Activated CD4-positive, alpha-beta memory T cell treated with anti-CD3 and anti-CD28 coated beads for 36 hours (primary cell): Measurements from ENCODE around the gene RIN3. TPM values are rescaled to one million over a fixed set of nuclear protein-coding genes. Genes with fewer than 3 reads are reported as not detected.

Experiments used
- CTCF ChIA-PET: fragments of 350-600 bp; sonication (Branson Sonifier 250); formaldehyde crosslinking; loops from one replicate; lab custom pipeline; 2021; ENCODE audit warnings: antibody characterized with exemption, inconsistent platforms; lab: Charles Lee
- POLR2A ChIA-PET: fragments of 350-600 bp; sonication (Branson Sonifier 250); formaldehyde crosslinking; loops from one replicate; lab custom pipeline; 2021; ENCODE audit warnings: antibody characterized with exemption; lab: Charles Lee
- DNase-seq: peaks from one replicate; pipeline ENCODE4 v3.0.0-alpha.2; 2020
- H3K27ac Mint-ChIP-seq: one replicate; pipeline ENCODE4 v1.8.0; 2021; ENCODE audit warnings: mixed read lengths
- H3K27me3 Mint-ChIP-seq: one replicate; pipeline ENCODE4 v1.8.0; 2021; ENCODE audit warnings: mixed read lengths
- H3K36me3 Mint-ChIP-seq: one replicate; pipeline ENCODE4 v1.8.0; 2021; ENCODE audit warnings: mixed read lengths
- H3K4me1 Mint-ChIP-seq: one replicate; pipeline ENCODE4 v1.8.0; 2021; ENCODE audit warnings: low read depth, mixed read lengths
- H3K4me3 Mint-ChIP-seq: one replicate; pipeline ENCODE4 v1.8.0; 2021; ENCODE audit warnings: mild to moderate bottlenecking, mixed read lengths
- H3K9me3 Mint-ChIP-seq: one replicate; pipeline ENCODE4 v1.8.0; 2021; ENCODE audit warnings: mixed read lengths
- intact Hi-C: fragments of 100-400 bp; cut with micrococcal nuclease; formaldehyde crosslinking; loops from one replicate; pipeline ENCODE4 v1.15.1; 2023
- total RNA-seq, 2 experiments: library from RNA; stranded (reverse); gene quantifications; one replicate each; pipeline ENCODE4 v1.2.3, GENCODE V29; 2021

RIN3 gene
- total RNA-seq, 2 experiments from 2014 or later, result 17.5 to 18.8 TPM

- Mint-ChIP-seq H3K27me3 (no peaks in the 10 kb centered on the region), H3K4me1 (peaks cover 22% of the 10 kb centered on the region), H3K9me3 (peaks cover 13% of the 10 kb centered on the region), H3K36me3 (peaks cover 17% of the 10 kb centered on the region), H3K27ac (no peak overlapping the region), H3K4me3 (no peak overlapping the region)
- ChIA-PET CTCF (interaction anchor here (1.4 to 1.6 kb wide), 2 partner anchors 13 to 49 kb away, joined by 3 to 4 read pairs; no protein-coding TSS in a partner anchor), POLR2A (interaction anchor here (1.5 kb wide), 1 partner anchor 22 kb away, joined by 6 read pairs; no protein-coding TSS in a partner anchor)
- DNase-seq, result no peak
- intact Hi-C loops, result no loop called here
Observed at GRCh38 chr14:92564344-92565039, 50.9 kb downstream of the RIN3 start.

- Mint-ChIP-seq H3K4me1 (peaks cover 21% of the 10 kb centered on the region), H3K9me3 (peaks cover 13% of the 10 kb centered on the region), H3K4me3 (no peak overlapping the region), H3K27me3 (no peaks in the 10 kb centered on the region), H3K27ac (no peak overlapping the region), H3K36me3 (peaks cover 17% of the 10 kb centered on the region)
- no peak for DNase-seq
- intact Hi-C loops, result no loop called here
- CTCF ChIA-PET, result interaction anchor here (0.8 to 1.6 kb wide), 3 partner anchors 10 to 48 kb away, joined by 3 to 4 read pairs (median 3); no protein-coding TSS in a partner anchor
- POLR2A ChIA-PET, result interaction anchor here (0.6 kb wide), 1 partner anchor 112 kb away, joined by 8 read pairs; no protein-coding TSS in a partner anchor
Observed at GRCh38 chr14:92565040-92565717, 51.6 kb downstream of the RIN3 start.

GRCh38 chr14:92565718-92566115, 52.1 kb downstream of the RIN3 start:
- POLR2A ChIA-PET, result interaction anchor here (0.6 kb wide), 1 partner anchor 111 kb away, joined by 8 read pairs; no protein-coding TSS in a partner anchor
- Mint-ChIP-seq H3K27ac (no peak overlapping the region), H3K9me3 (peaks cover 13% of the 10 kb centered on the region), H3K4me3 (no peak overlapping the region), H3K27me3 (no peaks in the 10 kb centered on the region), H3K36me3 (peaks cover 17% of the 10 kb centered on the region), H3K4me1 (peaks cover 18% of the 10 kb centered on the region)
- CTCF ChIA-PET, result interaction anchor here (0.8 to 1.6 kb wide), 3 partner anchors 10 to 47 kb away, joined by 3 to 4 read pairs (median 3); no protein-coding TSS in a partner anchor
- intact Hi-C loops, result no loop called here
- no peak for DNase-seq

- Mint-ChIP-seq H3K4me1 (peaks cover 13% of the 10 kb centered on the region), H3K27ac (no peak overlapping the region), H3K27me3 (no peaks in the 10 kb centered on the region)
Observed at GRCh38 chr14:92567173-92567725, 53.7 kb downstream of the RIN3 start.

GRCh38 chr14:92568621-92569479, 55.3 kb downstream of the RIN3 start:
- Mint-ChIP-seq H3K27me3 (no peaks in the 10 kb centered on the region), H3K27ac (no peak overlapping the region), H3K4me1 (peaks cover 2% of the 10 kb centered on the region), H3K9me3 (peaks cover 13% of the 10 kb centered on the region), H3K4me3 (no peak overlapping the region), H3K36me3 (peaks cover 17% of the 10 kb centered on the region)
- ChIA-PET POLR2A (no interaction called here), CTCF (no interaction called here)
- intact Hi-C loops, result no loop called here
- DNase-seq, result no peak

More at GRCh38 chr14:92567173-92567725, 53.7 kb downstream of the RIN3 start:
- no peak for DNase-seq
- intact Hi-C loops, result no loop called here
- H3K9me3 Mint-ChIP-seq, result peaks cover 13% of the 10 kb centered on the region
- H3K4me3 Mint-ChIP-seq, result no peak overlapping the region
- CTCF ChIA-PET, result interaction anchor here (0.7 to 1.0 kb wide), 3 partner anchors 10 to 47 kb away, joined by 3 to 4 read pairs (median 4); no protein-coding TSS in a partner anchor
- peaks cover 17% of the 10 kb centered on the region for H3K36me3 Mint-ChIP-seq
- POLR2A ChIA-PET, result interaction anchor here (1.0 kb wide), 1 partner anchor 20 kb away, joined by 3 read pairs; no protein-coding TSS in a partner anchor

GRCh38 chr14:92570674-92571262, 57.2 kb downstream of the RIN3 start:
- Mint-ChIP-seq H3K9me3 (peaks cover 13% of the 10 kb centered on the region), H3K4me1 (peaks cover 2% of the 10 kb centered on the region), H3K4me3 (no peak overlapping the region), H3K27me3 (no peaks in the 10 kb centered on the region), H3K36me3 (peaks cover 17% of the 10 kb centered on the region), H3K27ac (no peak overlapping the region)
- DNase-seq, result no peak
- intact Hi-C loops, result no loop called here
- CTCF ChIA-PET, result no interaction called here
- POLR2A ChIA-PET, result no interaction called here

- H3K4me3 Mint-ChIP-seq, result no peak overlapping the region
- H3K36me3 Mint-ChIP-seq, result peaks cover 9% of the 10 kb centered on the region
- H3K27ac Mint-ChIP-seq, result no peak overlapping the region
- no peaks in the 10 kb centered on the region for H3K27me3 Mint-ChIP-seq
- no peak for DNase-seq
- H3K4me1 Mint-ChIP-seq, result peaks cover 6% of the 10 kb centered on the region
- intact Hi-C loops, result no loop called here
- peaks cover 5% of the 10 kb centered on the region for H3K9me3 Mint-ChIP-seq
- CTCF ChIA-PET, result no interaction called here
- POLR2A ChIA-PET, result no interaction called here
Observed at GRCh38 chr14:92572050-92572449, 58.5 kb downstream of the RIN3 start.

GRCh38 chr14:92573761-92574498, 60.3 kb downstream of the RIN3 start:
- Mint-ChIP-seq H3K9me3 (no peaks in the 10 kb centered on the region), H3K36me3 (no peaks in the 10 kb centered on the region), H3K4me1 (peaks cover 19% of the 10 kb centered on the region), H3K27me3 (no peaks in the 10 kb centered on the region), H3K27ac (no peak overlapping the region), H3K4me3 (no peak overlapping the region)
- POLR2A ChIA-PET, result no interaction called here
- intact Hi-C loops, result no loop called here
- CTCF ChIA-PET, result interaction anchor here (1.2 kb wide), 1 partner anchor 37 kb away, joined by 3 read pairs; no protein-coding TSS in a partner anchor
- no peak for DNase-seq

GRCh38 chr14:92575061-92575747, 61.6 kb downstream of the RIN3 start:
- H3K4me3 Mint-ChIP-seq, result no peak overlapping the region
- DNase-seq, result no peak
- no peaks in the 10 kb centered on the region for H3K9me3 Mint-ChIP-seq
- peaks cover 20% of the 10 kb centered on the region for H3K4me1 Mint-ChIP-seq
- ChIA-PET POLR2A (no interaction called here), CTCF (interaction anchor here (1.0 kb wide), 1 partner anchor 12 kb away, joined by 5 read pairs; no protein-coding TSS in a partner anchor)
- H3K27ac Mint-ChIP-seq, result no peak overlapping the region
- no peaks in the 10 kb centered on the region for H3K27me3 Mint-ChIP-seq
- intact Hi-C loops, result loop anchor here (5.0 kb wide), 1 partner anchor 63 kb away; the partner anchor contains the start of gene RIN3
- H3K36me3 Mint-ChIP-seq, result no peaks in the 10 kb centered on the region

GRCh38 chr14:92575748-92576303, 62.2 kb downstream of the RIN3 start:
- CTCF ChIA-PET, result interaction anchor here (0.6 to 1.9 kb wide), 4 partner anchors 10 to 88 kb away, joined by 3 to 5 read pairs (median 4); no protein-coding TSS in a partner anchor
- no peak overlapping the region for H3K4me3 Mint-ChIP-seq
- no peak overlapping the region for H3K27ac Mint-ChIP-seq
- DNase-seq, result no peak
- peaks cover 20% of the 10 kb centered on the region for H3K4me1 Mint-ChIP-seq
- no peaks in the 10 kb centered on the region for H3K36me3 Mint-ChIP-seq
- intact Hi-C loops, result loop anchor here (5.0 kb wide), 1 partner anchor 64 kb away; the partner anchor contains the start of gene RIN3
- POLR2A ChIA-PET, result no interaction called here
- no peaks in the 10 kb centered on the region for H3K27me3 Mint-ChIP-seq
- H3K9me3 Mint-ChIP-seq, result no peaks in the 10 kb centered on the region
